Vagina (tissue), 2 donors: ENCODE results near the gene SPDYE17. TPM values are rescaled to one million over a fixed set of nuclear protein-coding genes. Genes with fewer than 3 reads are reported as not detected.
"Not testable (repeated sequence)": the region's sequence is repeated elsewhere in the genome, so short reads cannot be mapped to it uniquely, and the experiment has no call there.

Experiments used
- DNase-seq, 2 donors: peaks; one replicate each; pipeline ENCODE4 v3.0.0-alpha.2; 2017; ENCODE audit errors: extremely low spot score in 2 of 2
- H3K27ac ChIP-seq: fragments of 200-600 bp; sonication (generic); one replicate; pipeline ENCODE4 v1.5.1; 2019
- H3K27me3 ChIP-seq: fragments of 200-600 bp; sonication (generic); one replicate; pipeline ENCODE4 v1.5.1; 2019
- H3K36me3 ChIP-seq, 2 donors: fragments of 200-600 bp; sonication (generic); one replicate each; pipeline ENCODE4 v1.5.1; 2017 to 2019
- H3K4me1 ChIP-seq: fragments of 200-600 bp; sonication (generic); one replicate; pipeline ENCODE4 v1.5.1; 2019
- H3K4me3 ChIP-seq, 2 donors: fragments of 200-600 bp; sonication (generic); 1 replicate in 1 of 2; 2 replicates in 1 of 2; pipeline ENCODE4 v1.5.1; 2016 to 2019
- H3K9me3 ChIP-seq: fragments of 200-600 bp; sonication (generic); one replicate; pipeline ENCODE4 v1.5.1; 2019
- POLR2AphosphoS5 ChIP-seq, 2 donors: sonication (generic); formaldehyde crosslinking; IDR thresholded peaks; one replicate each; pipeline ENCODE4 v1.9.0; 2017; ENCODE audit warnings: antibody characterized with exemption in 2 of 2, mild to moderate bottlenecking in 2 of 2, low read depth in 1 of 2; ENCODE audit not compliant: insufficient read depth in 1 of 2
- intact Hi-C: fragments of 100-400 bp; cut with DNase I; formaldehyde crosslinking; loops from one replicate; pipeline ENCODE4 v1.15.1; 2023
- total RNA-seq: library from RNA; depleted of rRNA; stranded (reverse); fragments of >200 nt; gene quantifications from one replicate; pipeline ENCODE4 v1.2.3, GENCODE V29; 2016

The SPDYE17 gene
- total RNA-seq, 1 donor from 2014 or later = not detected

- intact Hi-C loops, H3K4me1 ChIP-seq, H3K4me3 ChIP-seq, H3K36me3 ChIP-seq, H3K9me3 ChIP-seq, H3K27me3 ChIP-seq: not testable (repeated sequence)
- peak; percentile 29 to 42 for TF ChIP-seq POLR2AphosphoS5 (IDR thresholded peaks at IDR 0.05; ENCODE audit: insufficient read depth in 1 of 2, low read depth in 1 of 2)
- peak overlapping the region; percentile 20 for H3K27ac ChIP-seq
- peak; percentile 90 to 94 for DNase-seq
These were observed 24.2 kb downstream of the SPDYE17 start for GRCh38 chr7:77008000-77008399.

- not testable (repeated sequence) for H3K27ac ChIP-seq
- DNase-seq = peak; percentile 67 to 94
These were observed 25.7 kb downstream of the SPDYE17 start for GRCh38 chr7:77006127-77007110.

GRCh38 chr7:77005461-77006057, 26.6 kb downstream of the SPDYE17 start:
- H3K4me3 ChIP-seq, intact Hi-C loops, H3K36me3 ChIP-seq, H3K27ac ChIP-seq, H3K27me3 ChIP-seq, H3K9me3 ChIP-seq, H3K4me1 ChIP-seq: not testable (repeated sequence)
- peak; percentile 11 to 16 for DNase-seq

More at GRCh38 chr7:77006127-77007110, 25.7 kb downstream of the SPDYE17 start:
- H3K4me1 ChIP-seq, H3K4me3 ChIP-seq, intact Hi-C loops, H3K9me3 ChIP-seq, H3K36me3 ChIP-seq, H3K27me3 ChIP-seq: not testable (repeated sequence)

GRCh38 chr7:77004151-77004550, 28.0 kb downstream of the SPDYE17 start:
- H3K9me3 ChIP-seq, DNase-seq, H3K4me1 ChIP-seq, intact Hi-C loops, H3K36me3 ChIP-seq, H3K4me3 ChIP-seq, H3K27me3 ChIP-seq, H3K27ac ChIP-seq: not testable (repeated sequence)

GRCh38 chr7:77003241-77003640, 28.9 kb downstream of the SPDYE17 start:
- H3K4me3 ChIP-seq, H3K36me3 ChIP-seq, intact Hi-C loops, H3K4me1 ChIP-seq, H3K27ac ChIP-seq, H3K27me3 ChIP-seq, H3K9me3 ChIP-seq, DNase-seq: not testable (repeated sequence)

- H3K27me3 ChIP-seq, H3K4me3 ChIP-seq, DNase-seq, H3K9me3 ChIP-seq, H3K27ac ChIP-seq, intact Hi-C loops, H3K36me3 ChIP-seq, H3K4me1 ChIP-seq: not testable (repeated sequence)
These were observed 29.4 kb downstream of the SPDYE17 start for GRCh38 chr7:77002678-77003233.

GRCh38 chr7:77002104-77002503, 30.1 kb downstream of the SPDYE17 start:
- H3K36me3 ChIP-seq, H3K4me1 ChIP-seq, DNase-seq, H3K27ac ChIP-seq, intact Hi-C loops, H3K9me3 ChIP-seq, H3K27me3 ChIP-seq, H3K4me3 ChIP-seq: not testable (repeated sequence)

GRCh38 chr7:76999474-77000107, 32.6 kb downstream of the SPDYE17 start:
- H3K27me3 ChIP-seq, intact Hi-C loops: not testable (repeated sequence)

GRCh38 chr7:76998764-76999450, 33.3 kb downstream of the SPDYE17 start:
- H3K27ac ChIP-seq, H3K4me1 ChIP-seq, intact Hi-C loops, H3K9me3 ChIP-seq, H3K27me3 ChIP-seq, H3K36me3 ChIP-seq, H3K4me3 ChIP-seq: not testable (repeated sequence)
- DNase-seq = peak in 1 of 2 donors; percentile 93

More at GRCh38 chr7:76999474-77000107, 32.6 kb downstream of the SPDYE17 start:
- not testable (repeated sequence) for DNase-seq, H3K36me3 ChIP-seq, H3K27ac ChIP-seq, H3K9me3 ChIP-seq, H3K4me1 ChIP-seq, H3K4me3 ChIP-seq
